ENCODE measurements around the gene SMAD2.

GRCh38 chr18:47779381-47779780 lies 151.1 kb downstream of the SMAD2 start:
- TF ChIP-seq POLR2A (IDR thresholded peaks at IDR 0.05; ENCODE audit: low read depth, low read length), result no peak
- no peak for TF ChIP-seq POLR2AphosphoS5 (IDR thresholded peaks at IDR 0.05; ENCODE audit: low read depth, low read length)
